HG03159 (cell line): ENCODE data around the gene FIBP.
A peak's percentile ranks its signal among the peaks of the same experiment; 100 is the strongest.

Experiments
- ATAC-seq: cut with Tn5 transposase; IDR thresholded peaks from one replicate; pipeline ENCODE4 v1.9.1; 2021; ENCODE audit warnings: mild to moderate bottlenecking, moderate library complexity; ENCODE audit not compliant: unreplicated experiment

The FIBP gene

GRCh38 chr11:65891219-65892136 lies 3.2 kb upstream of the FIBP start:
- no peak for ATAC-seq

GRCh38 chr11:65890324-65891218 lies 2.3 kb upstream of the FIBP start, which contains the start of gene CCDC85B:
TSS of gene CCDC85B (plus strand) at chr11:65890673. CDS start at chr11:65890784, 111 bp downstream.
- peak; percentile 47 for ATAC-seq

DNA sequence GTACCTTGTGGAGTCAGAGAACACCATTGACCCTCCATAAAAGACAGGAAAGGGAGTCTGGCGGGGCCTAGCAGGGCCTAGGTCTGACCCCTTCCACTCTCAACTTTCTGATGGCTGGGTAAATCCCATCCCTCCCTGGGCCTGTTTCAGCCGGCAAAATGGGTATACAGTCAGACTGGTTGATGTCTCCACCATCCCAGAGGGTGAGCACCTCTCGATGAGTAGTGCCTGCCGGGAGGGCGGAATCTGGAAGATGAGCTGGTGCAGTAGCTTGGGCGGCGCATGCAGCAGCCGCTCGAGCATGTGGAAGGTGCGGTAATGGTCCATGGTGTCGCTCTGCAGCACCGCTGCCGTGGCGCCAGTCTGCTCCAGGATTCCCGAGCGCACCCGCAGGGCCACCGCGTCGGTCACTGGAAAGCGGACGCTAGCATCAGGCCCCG lies 528 bp downstream of the FIBP start:
- ATAC-seq, result no peak

GRCh38 chr11:65886826-65887722 lies 1.2 kb downstream of the FIBP start:
- ATAC-seq, result no peak

- no peak for ATAC-seq
Observed at GRCh38 chr11:65885808-65886536, 2.3 kb downstream of the FIBP start.

GRCh38 chr11:65885231-65885630 lies 3.0 kb downstream of the FIBP start:
- no peak for ATAC-seq

DNA sequence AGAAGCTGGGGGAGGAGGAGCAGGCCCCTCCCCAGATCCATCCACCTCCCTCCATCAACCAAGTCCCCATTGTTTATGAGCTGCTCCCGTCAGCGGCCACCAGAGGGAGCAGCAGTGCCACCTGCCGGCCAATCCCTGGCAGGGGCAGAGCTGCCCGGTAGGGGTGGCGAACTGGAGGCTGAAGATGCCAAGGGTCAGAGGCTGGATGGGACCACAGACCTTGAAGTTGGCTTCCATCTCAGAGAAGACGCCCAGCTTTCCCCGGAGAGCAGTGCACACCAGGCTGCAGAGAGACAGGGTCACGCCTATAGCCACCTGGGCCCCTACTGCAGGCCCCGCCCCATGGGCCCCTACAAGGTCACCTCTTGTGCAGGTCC lies 3.6 kb downstream of the FIBP start:
- ATAC-seq, result no peak

DNA sequence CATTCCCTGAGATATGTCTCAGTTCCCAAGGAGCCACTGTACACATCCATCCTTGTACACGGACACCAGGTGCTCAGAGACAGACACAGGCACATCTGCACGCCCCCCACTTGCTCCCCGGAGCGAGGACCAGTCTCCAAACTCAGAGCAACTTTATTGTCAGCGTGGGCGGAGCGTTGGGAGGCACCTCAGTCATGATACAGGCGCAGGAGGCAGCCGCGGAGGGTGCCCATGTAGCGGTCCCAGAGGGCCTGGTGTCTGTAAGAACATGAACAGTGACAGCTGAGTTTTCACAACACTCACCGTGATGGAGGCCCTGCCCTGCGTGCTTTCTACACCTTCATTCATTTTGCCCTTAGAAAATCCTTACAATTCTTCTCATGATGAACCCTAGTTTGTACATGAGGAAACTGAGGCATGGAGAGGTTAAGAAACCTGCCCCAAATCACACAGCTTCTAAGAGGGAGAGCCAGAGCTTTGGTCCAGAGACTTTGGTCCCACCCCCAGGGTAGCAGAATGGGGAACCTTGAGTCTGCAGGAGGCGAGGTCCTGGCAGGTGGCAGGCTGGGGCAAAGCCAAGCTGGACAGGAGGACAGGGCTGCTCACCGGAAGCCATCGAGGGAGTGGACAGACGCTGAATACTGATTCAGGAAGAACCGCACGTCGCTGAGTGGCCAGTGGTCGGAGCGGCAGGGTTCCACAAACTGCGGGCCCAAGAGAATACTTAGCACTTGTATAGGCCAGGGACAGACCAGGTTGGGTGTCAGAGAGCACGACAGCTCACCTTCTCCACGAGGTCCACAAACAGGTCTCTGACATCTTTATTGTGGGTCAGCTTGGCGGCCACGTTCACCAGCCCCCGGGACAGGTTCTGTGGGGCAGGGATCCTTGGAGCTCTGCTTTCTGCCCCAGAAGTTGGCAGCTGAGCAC lies 4.2 kb downstream of the FIBP start:
- ATAC-seq, result no peak

DNA sequence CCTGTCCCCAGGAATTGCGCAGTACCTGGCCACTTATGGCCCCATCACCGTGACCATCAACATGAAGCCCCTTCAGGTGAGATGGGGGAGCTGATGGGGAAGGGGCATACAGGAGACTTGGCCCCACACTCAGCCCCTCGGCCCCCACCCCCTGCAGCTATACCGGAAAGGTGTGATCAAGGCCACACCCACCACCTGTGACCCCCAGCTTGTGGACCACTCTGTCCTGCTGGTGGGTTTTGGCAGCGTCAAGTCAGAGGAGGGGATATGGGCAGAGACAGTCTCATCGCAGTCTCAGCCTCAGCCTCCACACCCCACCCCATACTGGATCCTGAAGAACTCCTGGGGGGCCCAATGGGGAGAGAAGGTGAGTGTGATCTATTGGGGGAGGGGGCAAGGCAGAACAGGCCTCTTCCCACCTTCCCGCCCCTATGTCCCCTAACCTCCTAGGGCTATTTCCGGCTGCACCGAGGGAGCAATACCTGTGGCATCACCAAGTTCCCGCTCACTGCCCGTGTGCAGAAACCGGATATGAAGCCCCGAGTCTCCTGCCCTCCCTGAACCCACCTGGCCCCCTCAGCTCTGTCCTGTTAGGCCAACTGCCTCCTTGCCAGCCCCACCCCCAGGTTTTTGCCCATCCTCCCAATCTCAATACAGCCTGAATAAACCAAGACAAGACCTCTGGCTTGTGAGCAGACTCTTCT lies 5.1 kb downstream of the FIBP start:
- no peak for ATAC-seq

- ATAC-seq, result no peak
Observed at GRCh38 chr11:65882120-65883057, 5.9 kb downstream of the FIBP start.

- ATAC-seq, result no peak
Observed at GRCh38 chr11:65880844-65881421, 7.3 kb downstream of the FIBP start.

DNA sequence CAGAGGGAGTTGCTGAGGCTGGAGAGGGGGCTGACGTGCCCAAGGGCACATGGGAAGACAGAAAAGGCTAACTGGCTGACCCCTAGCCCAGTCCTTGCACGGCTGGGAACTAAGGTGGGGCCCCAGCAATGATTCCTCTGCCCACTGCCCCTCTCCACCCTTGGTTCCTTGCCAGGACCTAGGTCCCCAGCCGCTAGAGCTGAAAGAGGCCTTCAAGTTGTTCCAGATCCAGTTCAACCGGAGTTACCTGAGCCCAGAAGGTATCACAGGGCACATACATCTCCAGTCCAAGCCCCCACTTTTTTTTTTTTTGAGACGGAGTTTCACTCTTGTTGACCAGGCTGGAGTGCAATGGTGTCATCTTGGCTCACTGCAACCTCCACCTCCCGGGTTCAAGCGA lies 8.2 kb downstream of the FIBP start:
- ATAC-seq, result no peak

- no peak for ATAC-seq
Observed at GRCh38 chr11:65879617-65880016, 8.7 kb downstream of the FIBP start, which contains the start of gene CTSW. TSS of gene CTSW (plus strand) at chr11:65879837. CDS start at chr11:65879855, 18 bp downstream.

DNA sequence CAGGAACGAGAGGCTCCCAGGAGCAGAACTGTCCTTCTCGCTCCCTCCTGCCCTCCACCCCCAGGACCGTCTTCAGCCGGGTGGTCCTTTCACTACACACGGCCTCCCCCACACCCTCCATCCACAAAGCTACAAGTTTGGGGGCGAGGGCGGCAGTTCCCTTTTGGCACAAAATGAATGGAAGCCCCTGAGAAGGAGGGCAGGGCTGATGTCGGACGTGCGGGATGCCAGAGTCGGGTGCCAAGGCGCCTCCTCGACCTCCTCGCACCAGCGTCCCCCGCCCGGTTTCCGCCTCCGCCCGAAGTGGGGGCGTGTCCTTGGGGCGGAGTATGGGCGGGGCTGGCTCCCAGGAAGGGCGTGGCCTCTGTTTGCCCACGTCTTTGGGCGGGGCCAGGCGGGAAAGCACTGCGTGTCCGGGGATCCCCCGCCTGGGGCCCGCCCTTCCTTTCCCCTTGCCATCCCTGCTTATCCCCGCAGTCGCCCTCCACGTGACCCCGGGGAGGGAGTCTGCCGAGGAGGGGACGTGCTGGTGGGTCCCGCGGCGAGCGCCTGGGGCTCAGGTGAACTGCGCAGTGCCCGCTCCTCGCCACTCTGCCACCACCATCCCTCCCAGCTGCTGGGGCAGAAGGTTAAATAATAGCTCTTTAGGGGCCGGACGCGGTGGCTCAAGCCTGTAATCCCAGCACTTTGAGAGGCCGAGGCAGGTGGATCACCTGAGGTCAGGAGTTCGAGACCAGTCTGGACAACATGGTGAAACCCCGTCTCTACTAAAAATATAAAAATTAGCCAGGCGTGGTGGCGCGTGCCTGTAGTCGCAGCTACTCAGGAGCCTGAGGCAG lies 14.7 kb downstream of the FIBP start:
- ATAC-seq, result peak; percentile 74

- no peak for ATAC-seq
Observed at GRCh38 chr11:65872586-65873317, 15.5 kb downstream of the FIBP start, which contains the start of gene EFEMP2. TSS of gene EFEMP2 (minus strand) at chr11:65872800. CDS start at chr11:65872354, 446 bp downstream.
